Measurements from ENCODE around the gene SIMC1. TPM values are rescaled to one million over a fixed set of nuclear protein-coding genes. Genes with fewer than 3 reads are reported as not detected.
"Not testable (repeated sequence)": the region's sequence is repeated elsewhere in the genome, so short reads cannot be mapped to it uniquely, and the experiment has no call there.

Gene SIMC1
- total RNA-seq, 1 experiment from 2014 or later = 17.7 TPM

DNA sequence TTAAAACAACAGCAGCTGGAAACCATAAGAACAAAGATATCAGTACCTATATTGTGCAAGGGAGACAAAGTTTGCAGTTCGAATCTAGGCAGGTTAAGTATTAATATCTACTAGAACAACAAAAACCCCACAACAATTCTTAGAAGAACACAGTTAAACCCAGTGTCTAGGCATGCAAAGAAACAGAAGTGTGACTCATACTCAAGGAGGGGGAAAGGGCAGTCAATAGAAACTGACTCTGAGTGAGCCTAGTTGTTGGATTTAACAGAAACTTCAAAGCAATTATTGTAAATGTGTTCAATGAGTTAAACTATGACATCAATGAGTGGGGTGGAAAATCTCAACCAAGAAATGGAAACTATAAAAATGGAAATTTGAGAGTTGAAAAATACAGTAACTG is 28.2 kb downstream of the SIMC1 start:
- H2BK15ac ChIP-seq (ENCODE audit: low read depth, low read length); H3K79me2 ChIP-seq (ENCODE audit: insufficient read depth, low read length); H2BK20ac ChIP-seq (ENCODE audit: low read depth, low read length, poor library complexity, severe bottlenecking); H3K14ac ChIP-seq (ENCODE audit: insufficient read depth, low read length); H3K27ac Mint-ChIP-seq; H4K5ac ChIP-seq (ENCODE audit: insufficient read length, low read depth, low read length); H3K4me1 Mint-ChIP-seq; H4K20me1 ChIP-seq (ENCODE audit: control insufficient read depth, insufficient read depth, insufficient read length); H3K27ac ChIP-seq (ENCODE audit: insufficient read length, low read depth, low read length); H3K4me3 Mint-ChIP-seq; H3K4me1 ChIP-seq (ENCODE audit: insufficient read depth, low read length); H3K79me1 ChIP-seq (ENCODE audit: insufficient read depth, low read depth, low read length, poor library complexity, severe bottlenecking); H3K23ac ChIP-seq (ENCODE audit: insufficient read length, low read depth, low read length); H3K9me3 ChIP-seq (ENCODE audit: control insufficient read depth, low read depth, low read length); H3K23me2 ChIP-seq (ENCODE audit: insufficient read length, low read depth, low read length, poor library complexity, severe bottlenecking); H3K9ac ChIP-seq (ENCODE audit: extremely low read depth, insufficient read length, low read length); H2BK120ac ChIP-seq (ENCODE audit: low read depth, low read length, poor library complexity, severe bottlenecking); H3K4me2 ChIP-seq (ENCODE audit: insufficient read depth, insufficient read length, low read length); H3K56ac ChIP-seq (ENCODE audit: insufficient read length, low read depth, low read length); H3K27me3 Mint-ChIP-seq (ENCODE audit: low read depth); H3K18ac ChIP-seq (ENCODE audit: insufficient read length, low read depth, low read length); DNase-seq; H4K8ac ChIP-seq (replicated peaks; ENCODE audit: insufficient read length, low read depth, low read length); H3T11ph ChIP-seq (ENCODE audit: low read length); H2BK5ac ChIP-seq (ENCODE audit: insufficient read length, low read length); H4K91ac ChIP-seq (ENCODE audit: insufficient read length, low read depth, low read length); H2BK12ac ChIP-seq (ENCODE audit: insufficient read length, low read depth, low read length); H2AK5ac ChIP-seq (ENCODE audit: insufficient read length, low read length); H3K4ac ChIP-seq (ENCODE audit: low read depth, low read length); H2AFZ ChIP-seq (ENCODE audit: low read length); H3K27me3 ChIP-seq (ENCODE audit: insufficient read depth, low read length): not testable (repeated sequence)
- WGBS (ENCODE audit: extremely low coverage, insufficient read length, low lambda C conversion rate) = no CpG with 5 or more reads among the region's 1 CpG
- H3K36me3 Mint-ChIP-seq (ENCODE audit: insufficient read depth in 1 of 3, low read depth in 3 of 3) = peaks cover 26 to 28% (median 28%) of the 10 kb centered on the region in 3 experiments
- peaks cover 14 to 16% of the 10 kb centered on the region in 2 experiments; a peak in 4 of 5 replicates for H3K9me3 Mint-ChIP-seq

DNA sequence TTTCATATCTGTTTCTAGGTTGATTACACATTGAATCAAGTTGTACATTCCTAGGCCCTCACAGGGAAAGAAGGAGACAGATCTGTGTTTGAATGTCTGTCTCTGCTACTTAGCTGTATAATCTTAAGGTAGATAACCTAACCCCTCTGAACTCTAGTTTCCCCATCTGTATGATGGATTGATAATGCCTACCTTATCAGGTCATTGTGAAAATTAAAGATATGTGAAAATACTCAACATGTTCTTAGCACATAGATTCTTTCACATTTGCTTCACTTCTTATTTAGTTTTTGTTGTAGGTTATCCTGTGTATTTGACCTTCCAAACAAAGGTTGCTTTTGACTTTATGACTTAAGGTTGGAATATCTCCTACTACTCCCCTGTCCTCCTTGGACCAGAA is 50.8 kb downstream of the SIMC1 start:
- not testable (repeated sequence) for H2BK120ac ChIP-seq (ENCODE audit: low read depth, low read length, poor library complexity, severe bottlenecking); H3K79me1 ChIP-seq (ENCODE audit: insufficient read depth, low read depth, low read length, poor library complexity, severe bottlenecking); H2BK5ac ChIP-seq (ENCODE audit: insufficient read length, low read length); H3K4me1 Mint-ChIP-seq; H4K91ac ChIP-seq (ENCODE audit: insufficient read length, low read depth, low read length); H3T11ph ChIP-seq (ENCODE audit: low read length); H3K9me3 ChIP-seq (ENCODE audit: control insufficient read depth, low read depth, low read length); H3K27ac Mint-ChIP-seq; H4K8ac ChIP-seq (replicated peaks; ENCODE audit: insufficient read length, low read depth, low read length); H3K4ac ChIP-seq (ENCODE audit: low read depth, low read length); H3K9ac ChIP-seq (ENCODE audit: extremely low read depth, insufficient read length, low read length); H3K23ac ChIP-seq (ENCODE audit: insufficient read length, low read depth, low read length); H3K23me2 ChIP-seq (ENCODE audit: insufficient read length, low read depth, low read length, poor library complexity, severe bottlenecking); H2BK15ac ChIP-seq (ENCODE audit: low read depth, low read length); H3K27me3 Mint-ChIP-seq (ENCODE audit: low read depth); H3K27me3 ChIP-seq (ENCODE audit: insufficient read depth, low read length); H2AFZ ChIP-seq (ENCODE audit: low read length); H3K4me3 Mint-ChIP-seq; H3K18ac ChIP-seq (ENCODE audit: insufficient read length, low read depth, low read length); H2BK12ac ChIP-seq (ENCODE audit: insufficient read length, low read depth, low read length); H3K79me2 ChIP-seq (ENCODE audit: insufficient read depth, low read length); H4K5ac ChIP-seq (ENCODE audit: insufficient read length, low read depth, low read length); H3K4me1 ChIP-seq (ENCODE audit: insufficient read depth, low read length); H4K20me1 ChIP-seq (ENCODE audit: control insufficient read depth, insufficient read depth, insufficient read length); H3K27ac ChIP-seq (ENCODE audit: insufficient read length, low read depth, low read length); H3K14ac ChIP-seq (ENCODE audit: insufficient read depth, low read length); DNase-seq; H2BK20ac ChIP-seq (ENCODE audit: low read depth, low read length, poor library complexity, severe bottlenecking); H3K56ac ChIP-seq (ENCODE audit: insufficient read length, low read depth, low read length); H2AK5ac ChIP-seq (ENCODE audit: insufficient read length, low read length); H3K4me2 ChIP-seq (ENCODE audit: insufficient read depth, insufficient read length, low read length)
- Mint-ChIP-seq H3K36me3 (ENCODE audit: insufficient read depth in 1 of 3, low read depth in 3 of 3) (peaks cover 4 to 16% (median 13%) of the 10 kb centered on the region in 3 experiments; a peak in 6 of 7 replicates), H3K9me3 (peaks cover 12 to 14% of the 10 kb centered on the region in 2 experiments)
